OCI-LY7 (cell line): ENCODE results near the gene NHS.

ENCODE experiments used
- CTCF ChIP-seq: fragments of 200-600 bp; sonication (generic); conservative IDR thresholded peaks from 2 replicates; pipeline ENCODE4 v1.5.1; 2014; ENCODE audit warnings: mild to moderate bottlenecking, antibody characterized with exemption, low read length, moderate library complexity, mixed read lengths
- EZH2phosphoT487 ChIP-seq: fragments of 200-600 bp; sonication (generic); IDR thresholded peaks from 2 replicates; pipeline ENCODE4 v1.6.1; 2018; ENCODE audit warnings: low read depth, borderline replicate concordance, mild to moderate bottlenecking, mixed run types, antibody characterized with exemption, low read length, moderate library complexity, mixed read lengths

DNA sequence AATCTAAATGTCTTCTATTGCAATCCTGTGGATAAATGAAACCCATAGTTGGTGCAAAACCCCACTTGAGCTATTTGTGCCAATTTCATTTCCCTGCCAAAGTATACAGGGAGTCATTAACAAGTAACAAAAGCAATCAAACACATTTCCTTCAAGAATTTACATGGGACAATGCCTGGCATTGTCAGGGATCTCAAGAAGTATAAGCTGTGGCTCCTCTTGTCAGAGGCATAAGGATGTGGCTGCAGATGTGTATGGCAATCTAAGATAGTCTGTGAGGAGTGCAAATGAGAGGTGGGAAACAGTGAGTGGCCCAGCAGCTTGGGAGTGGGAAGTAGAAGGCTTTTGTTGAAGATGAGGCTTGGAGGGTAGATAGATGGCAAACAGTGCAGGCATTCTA is 304.3 kb downstream of the NHS start:
- TF ChIP-seq CTCF (no peak), EZH2phosphoT487 (no peak)
